A549 (cell line): ENCODE measurements around the gene ABHD6. TPM values are rescaled to one million over a fixed set of nuclear protein-coding genes. Genes with fewer than 3 reads are reported as not detected.

ENCODE experiments used
- ATAC-seq, 2 experiments: fragments of 200-7000 bp in 1 of 2; fragments of >200 bp in 1 of 2; cut with Nextera tagmentation in 1 of 2; cut with Tn5 transposase in 1 of 2; 3 replicates each; pipeline versions ENCODE4 v1.8.0 to v1.9.1; 2018 to 2020; ENCODE audit warnings: mild to moderate bottlenecking in 1 of 2, moderate library complexity in 1 of 2
- CTCF ChIA-PET: fragments of 300-600 bp; sonication (Branson Sonifier 250); formaldehyde crosslinking; extraction: SDS; loops from one replicate; lab custom pipeline; 2021; ENCODE audit warnings: antibody characterized with exemption, inconsistent platforms; lab: Yijun Ruan, JAX
- POLR2A ChIA-PET: fragments of 350-600 bp; formaldehyde crosslinking; extraction: SDS; loops from one replicate; lab custom pipeline; 2021; ENCODE audit warnings: antibody characterized with exemption, inconsistent platforms; lab: Yijun Ruan, JAX
- DNase-seq, 2 experiments: peaks; one replicate each; pipeline versions ENCODE4 v3.0.0 to v3.0.0-alpha.2; 2011 to 2016; ENCODE audit warnings: low read depth in 1 of 2, low spot score in 1 of 2
- FAIRE-seq: peaks from 2 replicates; lab custom pipeline; 2011; peaks lifted over from hg19 to GRCh38; lab: Jason Lieb, UNC
- H3K27ac ChIP-seq, 2 experiments: fragments of >200 bp; sonication (Bioruptor Twin); formaldehyde crosslinking; 3 replicates each; pipeline ENCODE4 v1.5.1; 2016 to 2017
- H3K4me1 ChIP-seq: fragments of >200 bp; sonication (Bioruptor Twin); formaldehyde crosslinking; 3 replicates; pipeline ENCODE4 v1.6.1; 2016
- H3K4me2 ChIP-seq: fragments of >200 bp; sonication (Bioruptor Twin); formaldehyde crosslinking; 3 replicates; pipeline ENCODE4 v1.6.1; 2016
- H3K4me3 ChIP-seq: fragments of >200 bp; sonication (Bioruptor Twin); formaldehyde crosslinking; 3 replicates; pipeline ENCODE4 v1.5.1; 2016
- H3K9me3 ChIP-seq: fragments of >200 bp; sonication (Bioruptor Twin); formaldehyde crosslinking; 3 replicates; pipeline ENCODE4 v1.6.1; 2016
- ATOH8 ChIP-seq: fragments of 250-450 bp; sonication (Bioruptor Pico); IDR thresholded peaks from 2 replicates; pipeline ENCODE4 v1.5.0; 2020; ENCODE audit warnings: low read depth, mild to moderate bottlenecking, moderate library complexity
- BHLHE40 ChIP-seq: IDR thresholded peaks from 2 replicates; pipeline ENCODE4 v1.6.1; 2012; ENCODE audit warnings: low read depth, low read length, inconsistent platforms
- CBX8 ChIP-seq: fragments of 200-600 bp; sonication (generic); IDR thresholded peaks from 2 replicates; pipeline ENCODE4 v1.6.1; 2016
- CEBPB ChIP-seq, 2 experiments: fragments of >200 bp in 1 of 2; sonication (Bioruptor Twin) in 1 of 2; formaldehyde crosslinking in 1 of 2; IDR thresholded peaks; 2 replicates each; pipeline ENCODE4 v1.6.1; 2012 to 2016
- EHF ChIP-seq: fragments of 250-450 bp; sonication (Bioruptor Pico); IDR thresholded peaks from 2 replicates; pipeline ENCODE4 v1.5.0; 2020; ENCODE audit warnings: mild to moderate bottlenecking
- FOSL2 ChIP-seq, 2 experiments: fragments of 450-650 bp in 1 of 2; fragments of >200 bp in 1 of 2; sonication (Bioruptor Twin) in 1 of 2; formaldehyde crosslinking; IDR thresholded peaks; 2 replicates each; pipeline versions ENCODE4 v1.5.0 to v1.6.1; 2016 to 2020; ENCODE audit warnings: mild to moderate bottlenecking in 1 of 2, moderate library complexity in 1 of 2
- FOXS1 ChIP-seq: fragments of 250-450 bp; sonication (Bioruptor Pico); IDR thresholded peaks from 2 replicates; pipeline ENCODE4 v1.5.0; 2020; ENCODE audit warnings: mild to moderate bottlenecking, moderate library complexity
- HDAC2 ChIP-seq: fragments of 200-600 bp; sonication (generic); IDR thresholded peaks from 2 replicates; pipeline ENCODE4 v1.6.1; 2016
- HOXA7 ChIP-seq: fragments of 250-450 bp; sonication (Bioruptor Pico); IDR thresholded peaks from 2 replicates; pipeline ENCODE4 v1.5.0; 2020; ENCODE audit warnings: mild to moderate bottlenecking, moderate library complexity
- HOXB5 ChIP-seq: fragments of 250-450 bp; sonication (Bioruptor Pico); IDR thresholded peaks from 2 replicates; pipeline ENCODE4 v1.5.0; 2020; ENCODE audit warnings: mild to moderate bottlenecking, moderate library complexity
- JUN ChIP-seq, 2 experiments: fragments of >200 bp; sonication (Bioruptor Twin); formaldehyde crosslinking; IDR thresholded peaks; 2 replicates in 1 of 2; 3 replicates in 1 of 2; pipeline ENCODE4 v1.6.1; 2016 to 2017
- JUNB ChIP-seq: fragments of >200 bp; sonication (Bioruptor Twin); formaldehyde crosslinking; IDR thresholded peaks from 2 replicates; pipeline ENCODE4 v1.6.1; 2016
- KDM5A ChIP-seq: fragments of 200-600 bp; sonication (generic); IDR thresholded peaks from 2 replicates; pipeline ENCODE4 v1.6.1; 2016; ENCODE audit warnings: antibody characterized with exemption, mild to moderate bottlenecking
- MAFK ChIP-seq: fragments of 450-650 bp; IDR thresholded peaks from 2 replicates; pipeline ENCODE4 v1.6.1; 2014; ENCODE audit not compliant: partially characterized antibody
- NFE2L2 ChIP-seq: fragments of 150-350 bp; conservative IDR thresholded peaks from 2 replicates; pipeline ENCODE4 v1.6.1; 2014; ENCODE audit warnings: low read length
- POLR2A ChIP-seq: IDR thresholded peaks from 2 replicates; pipeline ENCODE4 v1.6.1; 2012; ENCODE audit warnings: mild to moderate bottlenecking, low read length
- RAD21 ChIP-seq, 2 experiments: fragments of >200 bp in 1 of 2; sonication (Bioruptor Twin) in 1 of 2; formaldehyde crosslinking in 1 of 2; IDR thresholded peaks in 1 of 2; conservative IDR thresholded peaks in 1 of 2; 2 replicates in 1 of 2; 3 replicates in 1 of 2; pipeline ENCODE4 v1.6.1; 2012 to 2018; ENCODE audit warnings: inconsistent platforms in 1 of 2
- RCOR1 ChIP-seq: fragments of 150-350 bp; IDR thresholded peaks from 2 replicates; pipeline ENCODE4 v1.6.1; 2014; ENCODE audit warnings: antibody characterized with exemption, low read length, low read depth
- RFX5 ChIP-seq: fragments of 450-650 bp; IDR thresholded peaks from 2 replicates; pipeline ENCODE4 v1.7.1; 2014; ENCODE audit warnings: antibody characterized with exemption, mild to moderate bottlenecking, moderate library complexity
- SMC3 ChIP-seq: fragments of >200 bp; sonication (Bioruptor Twin); formaldehyde crosslinking; IDR thresholded peaks from 3 replicates; pipeline ENCODE4 v1.6.1; 2018; ENCODE audit warnings: inconsistent platforms
- ZNF302 ChIP-seq: fragments of 250-450 bp; sonication (Bioruptor Pico); IDR thresholded peaks from 2 replicates; pipeline ENCODE4 v1.9.0; 2021; ENCODE audit warnings: inconsistent platforms, mild to moderate bottlenecking, moderate library complexity
- ZSCAN20 ChIP-seq: fragments of 250-450 bp; sonication (Bioruptor Pico); IDR thresholded peaks from 2 replicates; pipeline ENCODE4 v1.8.0; 2022; ENCODE audit warnings: mild to moderate bottlenecking, moderate library complexity
- WGBS: methylation state at CpG from one replicate; pipeline ENCODE4 v1.1.6; 2017; ENCODE audit errors: missing lambda C conversion rate; 5-methylcytosine and 5-hydroxymethylcytosine counted together
- polyA plus RNA-seq, 4 experiments: library from polyadenylated mRNA; depleted of rRNA in 3 of 4; stranded (reverse); fragments of >200 nt; fragmentation: RNase III in 1 of 4; extraction: RNeasy Plus Mini Kit Qiagen cat#74134 plus additional on column Dnase treatment in 1 of 4; gene quantifications; 2 replicates in 3 of 4; 3 replicates in 1 of 4; pipeline ENCODE4 v1.2.3, GENCODE V29; 2011 to 2017
- TF ChIP-seq, protein P1 (sequence below): fragments of >200 bp; sonication (Bioruptor Twin); formaldehyde crosslinking; IDR thresholded peaks from 3 replicates; pipeline ENCODE4 v1.5.1; 2016
- TF ChIP-seq, protein P2 (sequence below): fragments of 450-650 bp; IDR thresholded peaks from 2 replicates; pipeline ENCODE4 v1.6.1; 2014; ENCODE audit warnings: antibody characterized with exemption
- TF ChIP-seq, protein P3 (sequence below): fragments of 200-600 bp; sonication (generic); IDR thresholded peaks from 2 replicates; pipeline ENCODE4 v1.6.1; 2016; ENCODE audit warnings: antibody characterized with exemption, mild to moderate bottlenecking, moderate library complexity

Gene ABHD6
- polyA plus RNA-seq, 2 of the 4 experiments (the other 2 are of a cell fraction) = 6.6 to 10.1 TPM

DNA sequence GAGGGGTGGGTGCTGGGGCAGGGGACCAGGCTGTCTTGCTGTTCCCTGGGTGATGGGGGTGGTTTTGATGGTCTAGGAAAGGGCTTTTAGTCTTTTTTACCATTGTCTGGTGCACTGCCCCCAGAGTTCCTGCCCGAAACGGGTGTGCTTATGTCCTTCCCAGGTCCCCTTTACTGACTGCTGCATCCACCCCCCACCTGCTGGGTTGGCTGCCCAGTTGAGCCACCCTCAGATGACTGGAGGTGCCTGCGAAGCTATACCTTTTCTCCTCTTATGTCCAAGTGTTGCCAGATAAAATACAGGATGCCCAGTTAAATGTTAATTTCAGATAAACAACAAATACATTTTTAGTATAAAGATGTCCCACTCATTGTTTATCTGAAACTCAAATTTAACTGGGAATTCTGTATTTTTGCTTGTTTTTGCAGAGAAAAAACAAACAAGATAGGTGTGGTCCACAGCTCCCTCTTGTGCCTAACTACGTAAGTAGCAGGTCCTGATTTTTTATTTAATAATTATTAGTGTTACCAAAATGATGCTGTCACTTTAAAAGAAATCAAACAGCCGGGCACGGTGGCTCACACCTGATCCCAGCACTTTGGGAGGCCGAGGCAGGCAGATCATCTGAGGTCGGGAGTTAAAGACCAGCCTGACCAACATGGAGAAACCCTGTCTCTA, 62.4 kb downstream of the ABHD6 start:
- FAIRE-seq (no peak), ATAC-seq (peak in 1 of 2 experiments; percentile 61; a peak in 3 of 6 replicates), DNase-seq (peak in 1 of 2 experiments; percentile 49)
- ChIA-PET CTCF (interaction anchor here (1.0 to 10.4 kb wide), 16 partner anchors 11 to 121 kb away, joined by 3 to 172 read pairs (median 5); partner anchors contain the start of genes ABHD6 and DNASE1L3), POLR2A (no interaction called here)
- WGBS = 12% methylated on average over 8 of the region's 8 CpGs
- H3K4me1 ChIP-seq = peaks cover 12% of the 10 kb centered on the region; the same call in 2 of the 3 replicates
- no peak overlapping the region for H3K27ac ChIP-seq
- TF ChIP-seq EHF (CRISPR knock-in tag) (no peak), RFX5 (no peak), SMC3 (peak; percentile 78), MAFK (no peak), RCOR1 (no peak), JUNB (no peak), CBX8 (no peak), ZSCAN20 (CRISPR knock-in tag) (no peak), HOXB5 (CRISPR knock-in tag) (no peak), KDM5A (no peak), RAD21 (conservative IDR thresholded peaks at IDR 0.05 in 1 of 2, IDR thresholded peaks at IDR 0.05 in 1 of 2) (peak; percentile 70 to 74), ATOH8 (CRISPR knock-in tag) (no peak), BHLHE40 (no peak), HOXA7 (no peak), FOSL2 (IDR thresholded peaks at IDR 0.05) (no peak), FOSL2 (CRISPR knock-in tag; IDR thresholded peaks at IDR 0.05) (no peak), HDAC2 (no peak), ZNF302 (CRISPR knock-in tag) (no peak)
- TF ChIP-seq, protein P1, sequence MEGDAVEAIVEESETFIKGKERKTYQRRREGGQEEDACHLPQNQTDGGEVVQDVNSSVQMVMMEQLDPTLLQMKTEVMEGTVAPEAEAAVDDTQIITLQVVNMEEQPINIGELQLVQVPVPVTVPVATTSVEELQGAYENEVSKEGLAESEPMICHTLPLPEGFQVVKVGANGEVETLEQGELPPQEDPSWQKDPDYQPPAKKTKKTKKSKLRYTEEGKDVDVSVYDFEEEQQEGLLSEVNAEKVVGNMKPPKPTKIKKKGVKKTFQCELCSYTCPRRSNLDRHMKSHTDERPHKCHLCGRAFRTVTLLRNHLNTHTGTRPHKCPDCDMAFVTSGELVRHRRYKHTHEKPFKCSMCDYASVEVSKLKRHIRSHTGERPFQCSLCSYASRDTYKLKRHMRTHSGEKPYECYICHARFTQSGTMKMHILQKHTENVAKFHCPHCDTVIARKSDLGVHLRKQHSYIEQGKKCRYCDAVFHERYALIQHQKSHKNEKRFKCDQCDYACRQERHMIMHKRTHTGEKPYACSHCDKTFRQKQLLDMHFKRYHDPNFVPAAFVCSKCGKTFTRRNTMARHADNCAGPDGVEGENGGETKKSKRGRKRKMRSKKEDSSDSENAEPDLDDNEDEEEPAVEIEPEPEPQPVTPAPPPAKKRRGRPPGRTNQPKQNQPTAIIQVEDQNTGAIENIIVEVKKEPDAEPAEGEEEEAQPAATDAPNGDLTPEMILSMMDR = peak; percentile 71
- TF ChIP-seq, protein P2, sequence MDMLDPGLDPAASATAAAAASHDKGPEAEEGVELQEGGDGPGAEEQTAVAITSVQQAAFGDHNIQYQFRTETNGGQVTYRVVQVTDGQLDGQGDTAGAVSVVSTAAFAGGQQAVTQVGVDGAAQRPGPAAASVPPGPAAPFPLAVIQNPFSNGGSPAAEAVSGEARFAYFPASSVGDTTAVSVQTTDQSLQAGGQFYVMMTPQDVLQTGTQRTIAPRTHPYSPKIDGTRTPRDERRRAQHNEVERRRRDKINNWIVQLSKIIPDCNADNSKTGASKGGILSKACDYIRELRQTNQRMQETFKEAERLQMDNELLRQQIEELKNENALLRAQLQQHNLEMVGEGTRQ = no peak
- H3K4me3 ChIP-seq = no peak overlapping the region
- peak overlapping the region; percentile 48 for H3K4me2 ChIP-seq
- no peaks in the 10 kb centered on the region for H3K9me3 ChIP-seq

DNA sequence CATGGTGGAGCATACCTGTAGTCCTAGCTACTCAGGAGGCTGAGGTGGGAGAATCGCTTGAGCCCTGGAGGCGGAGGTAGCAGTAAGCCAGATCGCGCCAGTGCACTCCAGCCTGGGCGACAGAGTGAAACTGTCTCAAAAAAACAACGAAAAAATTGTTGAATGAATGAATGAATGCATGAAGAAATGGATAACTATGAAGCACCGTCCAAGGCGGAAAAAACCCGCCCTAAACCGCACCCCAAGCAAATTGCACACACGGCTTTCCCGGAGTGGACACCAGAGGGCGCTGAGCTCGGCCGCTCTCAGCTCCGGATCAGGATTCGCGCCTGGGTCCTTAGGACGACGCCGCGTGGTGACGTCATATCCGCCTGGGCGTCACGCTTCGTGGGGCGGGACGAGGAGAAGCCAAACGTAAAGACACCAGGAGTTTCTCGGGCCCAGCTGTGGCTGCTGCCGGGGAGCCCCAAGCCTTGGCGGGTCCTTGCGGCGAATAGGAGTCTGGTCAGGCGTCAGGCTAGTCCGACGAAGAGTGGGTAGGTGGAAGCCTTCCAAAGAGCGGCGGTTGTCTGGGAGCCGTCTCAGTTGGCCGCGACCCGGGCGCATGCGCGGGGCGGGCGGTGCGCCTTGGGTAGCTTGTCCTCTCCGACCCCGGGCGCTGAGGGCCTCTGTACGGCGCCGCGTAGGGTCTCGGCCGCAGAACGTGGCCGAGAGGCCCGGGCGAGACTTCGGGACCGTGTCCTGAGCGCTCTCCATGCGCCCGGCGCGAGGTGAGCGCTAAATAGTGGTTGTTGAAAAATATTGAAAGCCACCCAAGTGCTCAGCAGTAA, 68.5 kb downstream of the ABHD6 start, which contains the start of the genes HTD2 and RPP14:
HTD2 (plus strand) TSS at position 639 of the 830 bp plus-strand sequence. CDS start 11,094 bp downstream, outside the sequence.
RPP14 (plus strand) TSS at position 364 of the 830 bp plus-strand sequence. CDS start 4,085 bp downstream, outside the sequence.
- FAIRE-seq (no peak), DNase-seq (peak; percentile 64 to 96), ATAC-seq (peak; percentile 94 to 96)
- CTCF ChIA-PET = interaction anchor here (0.6 to 4.8 kb wide), 48 partner anchors 10 to 264 kb away, joined by 3 to 35 read pairs (median 4); partner anchors contain the start of genes ABHD6 and PXK
- no peaks in the 10 kb centered on the region for H3K9me3 ChIP-seq
- H3K4me2 ChIP-seq = peak within 1 kb of the TSS; percentile 91
- H3K27ac ChIP-seq = peak within 1 kb of the TSS; percentile 87 to 97
- peak within 1 kb of the TSS; percentile 96 for H3K4me3 ChIP-seq
- 7% methylated on average over 42 of the region's 71 CpGs for WGBS
- POLR2A ChIA-PET = interaction anchor here (0.7 to 1.9 kb wide), 6 partner anchors 11 to 122 kb away, joined by 3 to 12 read pairs (median 4); no protein-coding TSS in a partner anchor
- H3K4me1 ChIP-seq = peaks cover 16% of the 10 kb centered on the region
- TF ChIP-seq FOXS1 (no peak), HOXA7 (no peak), NFE2L2 (no peak), BHLHE40 (no peak), POLR2A (peak; percentile 57), RAD21 (conservative IDR thresholded peaks at IDR 0.05 in 1 of 2, IDR thresholded peaks at IDR 0.05 in 1 of 2) (peak; percentile 14 to 26; a peak in 3 of 5 replicates), JUN (IDR thresholded peaks at IDR 0.05) (peak; percentile 63 to 85; a peak in 3 of 5 replicates), MAFK (peak; percentile 61), FOSL2 (IDR thresholded peaks at IDR 0.05) (no peak), FOSL2 (CRISPR knock-in tag; IDR thresholded peaks at IDR 0.05) (peak; percentile 85), CEBPB (IDR thresholded peaks at IDR 0.05) (no peak)
- TF ChIP-seq, protein P1 = peak; percentile 71
- TF ChIP-seq, protein P3, sequence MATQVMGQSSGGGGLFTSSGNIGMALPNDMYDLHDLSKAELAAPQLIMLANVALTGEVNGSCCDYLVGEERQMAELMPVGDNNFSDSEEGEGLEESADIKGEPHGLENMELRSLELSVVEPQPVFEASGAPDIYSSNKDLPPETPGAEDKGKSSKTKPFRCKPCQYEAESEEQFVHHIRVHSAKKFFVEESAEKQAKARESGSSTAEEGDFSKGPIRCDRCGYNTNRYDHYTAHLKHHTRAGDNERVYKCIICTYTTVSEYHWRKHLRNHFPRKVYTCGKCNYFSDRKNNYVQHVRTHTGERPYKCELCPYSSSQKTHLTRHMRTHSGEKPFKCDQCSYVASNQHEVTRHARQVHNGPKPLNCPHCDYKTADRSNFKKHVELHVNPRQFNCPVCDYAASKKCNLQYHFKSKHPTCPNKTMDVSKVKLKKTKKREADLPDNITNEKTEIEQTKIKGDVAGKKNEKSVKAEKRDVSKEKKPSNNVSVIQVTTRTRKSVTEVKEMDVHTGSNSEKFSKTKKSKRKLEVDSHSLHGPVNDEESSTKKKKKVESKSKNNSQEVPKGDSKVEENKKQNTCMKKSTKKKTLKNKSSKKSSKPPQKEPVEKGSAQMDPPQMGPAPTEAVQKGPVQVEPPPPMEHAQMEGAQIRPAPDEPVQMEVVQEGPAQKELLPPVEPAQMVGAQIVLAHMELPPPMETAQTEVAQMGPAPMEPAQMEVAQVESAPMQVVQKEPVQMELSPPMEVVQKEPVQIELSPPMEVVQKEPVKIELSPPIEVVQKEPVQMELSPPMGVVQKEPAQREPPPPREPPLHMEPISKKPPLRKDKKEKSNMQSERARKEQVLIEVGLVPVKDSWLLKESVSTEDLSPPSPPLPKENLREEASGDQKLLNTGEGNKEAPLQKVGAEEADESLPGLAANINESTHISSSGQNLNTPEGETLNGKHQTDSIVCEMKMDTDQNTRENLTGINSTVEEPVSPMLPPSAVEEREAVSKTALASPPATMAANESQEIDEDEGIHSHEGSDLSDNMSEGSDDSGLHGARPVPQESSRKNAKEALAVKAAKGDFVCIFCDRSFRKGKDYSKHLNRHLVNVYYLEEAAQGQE = no peak
